IgD-negative memory B cell (primary cell): ENCODE results near the gene ABLIM3. TPM values are rescaled to one million over a fixed set of nuclear protein-coding genes. Genes with fewer than 3 reads are reported as not detected.

ENCODE experiments used
- H3K27ac Mint-ChIP-seq, 3 donors: one replicate each; pipeline ENCODE4 v1.8.0; 2020 to 2022; ENCODE audit warnings: mild to moderate bottlenecking in 3 of 3, mixed read lengths in 3 of 3, moderate library complexity in 1 of 3
- H3K27me3 Mint-ChIP-seq: one replicate; pipeline ENCODE4 v1.8.0; 2021; ENCODE audit warnings: mixed read lengths
- H3K36me3 Mint-ChIP-seq: one replicate; pipeline ENCODE4 v1.8.0; 2020; ENCODE audit warnings: mild to moderate bottlenecking, mixed read lengths
- H3K4me1 Mint-ChIP-seq, 3 donors: one replicate each; pipeline ENCODE4 v1.8.0; 2020 to 2022; ENCODE audit warnings: mixed read lengths in 3 of 3, mild to moderate bottlenecking in 1 of 3
- H3K4me3 Mint-ChIP-seq, 4 donors: one replicate each; pipeline ENCODE4 v1.8.0; 2020 to 2022; ENCODE audit warnings: mild to moderate bottlenecking in 4 of 4, mixed read lengths in 4 of 4, moderate library complexity in 3 of 4
- H3K9me3 Mint-ChIP-seq, 3 donors: one replicate each; pipeline ENCODE4 v1.8.0; 2020 to 2021; ENCODE audit warnings: mixed read lengths in 3 of 3, mild to moderate bottlenecking in 1 of 3
- polyA plus RNA-seq: library from polyadenylated mRNA; unstranded; fragments of 300-500 nt; fragmentation: Illumina TruSeq; gene quantifications from one replicate; pipeline ENCODE4 v1.2.3, GENCODE V29; 2021

The ABLIM3 gene
- polyA plus RNA-seq, 1 donor from 2014 or later: 0.14 TPM

DNA sequence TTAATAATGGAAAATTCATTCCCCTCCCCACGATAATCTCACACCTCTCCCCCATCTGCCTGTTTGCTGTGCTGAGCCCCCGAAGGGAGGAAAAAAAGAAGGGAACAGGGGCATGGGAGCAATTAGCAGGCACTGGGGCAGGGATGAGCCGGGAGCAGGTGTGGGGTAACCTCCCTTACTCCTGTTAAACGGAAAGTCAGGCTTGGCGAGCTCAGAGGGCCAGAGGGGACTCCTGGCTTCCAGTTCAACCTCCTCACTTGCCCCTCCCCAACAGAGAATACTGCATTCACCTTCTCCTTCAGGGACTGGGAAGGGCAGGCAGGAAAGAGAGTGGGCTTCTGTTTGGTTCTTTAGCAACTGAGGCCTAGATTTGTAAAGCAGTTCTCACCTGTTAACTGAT, 131.9 kb downstream of the ABLIM3 start:
- Mint-ChIP-seq H3K36me3 (peaks cover 4% of the 10 kb centered on the region), H3K4me1 (peaks cover 7 to 10% (median 10%) of the 10 kb centered on the region in 3 donors), H3K27me3 (peaks cover 26% of the 10 kb centered on the region), H3K4me3 (no peak overlapping the region), H3K9me3 (peaks cover 3 to 9% (median 5%) of the 10 kb centered on the region in 3 donors), H3K27ac (no peak overlapping the region)

DNA sequence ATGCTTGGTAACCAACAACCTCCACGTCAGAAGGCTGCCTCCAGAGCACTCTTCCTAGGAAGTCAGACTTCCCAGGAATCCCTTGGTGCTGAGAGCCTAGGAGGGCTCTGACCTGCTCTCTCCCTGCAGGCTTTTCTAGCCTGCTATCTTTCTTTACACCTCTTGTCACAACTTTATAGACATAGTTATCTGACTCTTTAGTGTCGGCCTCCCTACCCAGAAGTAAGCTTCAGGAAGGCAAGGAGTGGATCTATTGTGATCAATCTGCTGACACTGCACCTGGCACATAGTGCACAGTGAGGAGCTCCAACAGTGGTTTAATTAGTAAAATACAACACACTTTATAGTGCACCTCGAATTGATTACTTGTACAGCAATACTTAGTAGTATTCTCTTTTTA, 132.7 kb downstream of the ABLIM3 start:
- peak overlapping the region in 1 of 3 donors; percentile 46 for H3K27ac Mint-ChIP-seq
- peaks cover 29% of the 10 kb centered on the region for H3K27me3 Mint-ChIP-seq
- H3K36me3 Mint-ChIP-seq: peaks cover 4% of the 10 kb centered on the region
- peaks cover 7 to 10% (median 10%) of the 10 kb centered on the region in 3 donors for H3K4me1 Mint-ChIP-seq
- H3K4me3 Mint-ChIP-seq: peak overlapping the region in 2 of 4 donors; percentile 14 to 70
- H3K9me3 Mint-ChIP-seq: peaks cover 0 to 5% (median 3%) of the 10 kb centered on the region in 3 donors

DNA sequence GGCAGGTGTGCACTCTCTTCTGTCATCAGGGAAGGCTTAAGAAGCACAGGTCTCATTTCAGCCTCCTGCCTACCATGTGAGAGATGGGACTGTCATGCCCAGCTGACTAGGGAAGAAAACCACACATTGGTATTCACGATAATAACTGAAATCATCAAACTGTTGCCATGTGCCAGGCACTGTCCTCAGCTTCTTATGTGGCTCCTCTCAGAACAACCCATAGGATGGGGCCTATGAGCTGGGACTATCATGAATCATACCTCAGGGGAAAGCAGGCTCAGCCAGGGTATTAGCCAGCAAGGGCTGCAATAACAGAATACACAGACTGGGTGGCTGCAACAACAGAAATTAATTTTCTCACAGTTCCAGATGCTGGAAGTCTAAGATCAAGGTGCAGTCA, 133.6 kb downstream of the ABLIM3 start:
- no peak overlapping the region for H3K4me3 Mint-ChIP-seq
- no peak overlapping the region for H3K27ac Mint-ChIP-seq
- H3K36me3 Mint-ChIP-seq: peaks cover 4% of the 10 kb centered on the region
- H3K27me3 Mint-ChIP-seq: peaks cover 29% of the 10 kb centered on the region
- H3K9me3 Mint-ChIP-seq: peaks cover 0 to 5% (median 0%) of the 10 kb centered on the region in 3 donors
- H3K4me1 Mint-ChIP-seq: peaks cover 7 to 10% (median 10%) of the 10 kb centered on the region in 3 donors

DNA sequence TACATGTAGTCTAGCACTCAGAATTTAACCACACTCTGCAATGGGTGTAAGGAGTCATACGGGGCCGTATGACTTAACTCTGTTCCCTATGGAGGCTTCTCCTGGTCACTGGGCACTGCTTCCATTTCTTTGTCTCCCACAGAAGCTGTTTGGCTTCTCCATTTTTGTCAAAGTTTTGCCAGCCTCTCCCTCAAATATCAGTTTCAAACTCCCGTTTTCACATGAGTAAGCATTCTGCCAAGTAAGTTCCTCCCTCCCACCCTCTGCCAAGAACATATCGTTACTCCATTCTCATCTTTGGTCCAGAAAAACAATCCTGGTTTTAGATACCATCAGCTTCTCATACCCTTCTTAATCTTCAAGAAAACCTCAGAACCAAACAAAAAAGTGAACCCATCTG, 136.5 kb downstream of the ABLIM3 start:
- Mint-ChIP-seq H3K27ac (no peak overlapping the region), H3K36me3 (peaks cover 4% of the 10 kb centered on the region), H3K4me3 (peak overlapping the region in 1 of 4 donors; percentile 8), H3K9me3 (peaks cover 0 to 5% (median 0%) of the 10 kb centered on the region in 3 donors), H3K4me1 (peaks cover 0 to 4% (median 0%) of the 10 kb centered on the region in 3 donors), H3K27me3 (peaks cover 23% of the 10 kb centered on the region)

DNA sequence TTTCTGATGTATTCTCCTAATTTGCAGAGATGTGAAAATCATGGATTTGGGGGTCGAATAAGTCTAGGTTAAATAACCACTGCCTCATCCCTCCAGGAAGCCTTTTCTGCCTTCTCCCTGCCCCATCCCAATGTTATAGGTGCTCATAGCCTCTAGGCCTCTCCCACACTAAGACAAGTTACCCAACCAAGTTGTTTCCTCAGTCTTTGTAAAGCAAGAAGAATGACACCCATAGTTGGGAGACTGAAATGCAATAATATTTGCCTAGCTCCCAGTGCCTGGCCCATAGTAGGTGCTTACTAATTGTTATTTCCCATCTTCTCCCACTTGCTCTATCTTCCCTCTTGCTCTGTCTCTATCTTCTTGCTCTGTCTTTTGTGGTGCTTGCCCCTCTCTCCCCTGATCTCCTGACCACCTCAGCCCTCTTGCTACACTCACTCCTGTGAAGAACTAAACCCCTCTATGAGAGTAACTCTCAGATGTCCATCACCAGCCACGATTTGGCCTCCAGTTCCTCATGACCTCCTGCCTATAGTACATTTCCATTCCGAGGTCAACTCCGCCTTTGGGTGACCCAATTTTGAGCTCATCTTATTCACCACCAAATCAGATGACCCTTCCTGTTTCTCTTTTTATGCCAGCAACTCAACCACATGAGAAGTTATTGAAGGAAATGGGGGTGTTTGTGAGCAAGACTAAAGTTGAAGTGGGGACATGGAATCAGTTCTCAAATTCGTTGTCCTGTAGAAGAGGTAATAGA, 137.3 kb downstream of the ABLIM3 start:
- peaks cover 0 to 4% (median 0%) of the 10 kb centered on the region in 3 donors for H3K4me1 Mint-ChIP-seq
- H3K27me3 Mint-ChIP-seq: peaks cover 17% of the 10 kb centered on the region
- peaks cover 0 to 5% (median 0%) of the 10 kb centered on the region in 3 donors for H3K9me3 Mint-ChIP-seq
- peak overlapping the region in 1 of 4 donors; percentile 8 for H3K4me3 Mint-ChIP-seq
- H3K27ac Mint-ChIP-seq: no peak overlapping the region
- H3K36me3 Mint-ChIP-seq: peaks cover 4% of the 10 kb centered on the region

DNA sequence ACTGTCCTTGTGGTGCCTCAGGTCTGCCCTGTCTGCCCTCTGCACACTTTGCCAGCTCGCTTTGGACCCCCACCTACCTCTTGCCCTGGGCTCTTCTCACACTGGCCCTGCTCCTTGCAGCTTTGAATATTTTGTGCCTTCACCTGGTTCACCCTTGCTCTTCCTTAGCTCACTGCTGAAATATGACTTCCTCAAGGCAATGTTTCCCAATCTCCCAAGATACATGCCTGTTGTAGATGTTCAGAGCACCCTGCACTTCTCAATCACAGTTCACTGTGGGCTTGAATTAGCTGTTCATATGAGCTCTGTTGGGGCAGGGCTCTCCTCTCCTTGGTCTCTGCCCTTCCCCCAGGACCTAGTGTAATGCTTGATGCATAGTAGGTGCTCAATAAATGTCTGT, 138.4 kb downstream of the ABLIM3 start:
- Mint-ChIP-seq H3K27ac (no peak overlapping the region), H3K36me3 (peaks cover 2% of the 10 kb centered on the region), H3K4me3 (no peak overlapping the region), H3K27me3 (peaks cover 19% of the 10 kb centered on the region), H3K4me1 (no peaks in the 10 kb centered on the region), H3K9me3 (peaks cover 0 to 5% (median 0%) of the 10 kb centered on the region in 3 donors)

DNA sequence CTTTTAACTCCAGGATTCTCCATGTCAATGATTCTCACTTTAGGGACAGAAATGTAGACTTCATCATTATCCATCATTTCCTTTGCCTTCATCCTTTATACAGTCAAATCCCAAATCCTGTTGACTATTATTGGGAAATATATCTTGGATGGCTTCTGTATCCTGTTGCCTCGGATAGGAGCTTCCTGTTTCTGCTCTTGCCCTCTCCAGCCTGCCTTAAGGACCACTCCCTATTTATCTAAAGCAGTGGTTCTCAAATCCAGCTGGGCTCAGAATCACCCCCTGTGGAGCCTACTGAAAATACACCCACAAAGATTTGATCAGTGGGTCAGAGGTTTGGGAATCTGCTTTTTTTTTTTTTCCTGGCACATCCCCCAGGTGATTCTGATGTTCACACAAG, 138.8 kb downstream of the ABLIM3 start:
- Mint-ChIP-seq H3K9me3 (peaks cover 0 to 5% (median 0%) of the 10 kb centered on the region in 3 donors), H3K4me1 (no peaks in the 10 kb centered on the region), H3K27me3 (peaks cover 19% of the 10 kb centered on the region), H3K4me3 (no peak overlapping the region), H3K36me3 (no peaks in the 10 kb centered on the region), H3K27ac (no peak overlapping the region)

DNA sequence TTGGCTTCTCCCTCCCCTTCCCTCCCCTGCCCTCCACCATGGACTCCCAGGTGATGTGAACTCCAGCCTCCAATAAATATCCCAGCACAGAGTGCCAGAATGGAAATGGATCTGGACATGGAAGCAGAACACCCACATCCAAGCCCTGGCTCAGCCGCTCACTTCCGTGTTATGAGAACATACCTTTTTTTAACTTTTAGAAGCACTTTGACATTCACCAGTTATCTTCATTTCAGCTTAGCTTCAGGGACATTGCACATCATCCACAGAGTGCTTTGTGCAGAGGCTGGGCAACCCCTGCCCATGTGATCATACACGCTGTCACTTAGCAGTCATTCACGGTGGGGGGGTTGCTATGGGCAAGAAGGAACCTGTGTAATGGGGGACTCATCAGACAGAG, 139.5 kb downstream of the ABLIM3 start:
- Mint-ChIP-seq H3K4me1 (no peaks in the 10 kb centered on the region), H3K4me3 (no peak overlapping the region), H3K36me3 (no peaks in the 10 kb centered on the region), H3K9me3 (peaks cover 0 to 5% (median 0%) of the 10 kb centered on the region in 3 donors), H3K27me3 (peaks cover 19% of the 10 kb centered on the region), H3K27ac (no peak overlapping the region)

DNA sequence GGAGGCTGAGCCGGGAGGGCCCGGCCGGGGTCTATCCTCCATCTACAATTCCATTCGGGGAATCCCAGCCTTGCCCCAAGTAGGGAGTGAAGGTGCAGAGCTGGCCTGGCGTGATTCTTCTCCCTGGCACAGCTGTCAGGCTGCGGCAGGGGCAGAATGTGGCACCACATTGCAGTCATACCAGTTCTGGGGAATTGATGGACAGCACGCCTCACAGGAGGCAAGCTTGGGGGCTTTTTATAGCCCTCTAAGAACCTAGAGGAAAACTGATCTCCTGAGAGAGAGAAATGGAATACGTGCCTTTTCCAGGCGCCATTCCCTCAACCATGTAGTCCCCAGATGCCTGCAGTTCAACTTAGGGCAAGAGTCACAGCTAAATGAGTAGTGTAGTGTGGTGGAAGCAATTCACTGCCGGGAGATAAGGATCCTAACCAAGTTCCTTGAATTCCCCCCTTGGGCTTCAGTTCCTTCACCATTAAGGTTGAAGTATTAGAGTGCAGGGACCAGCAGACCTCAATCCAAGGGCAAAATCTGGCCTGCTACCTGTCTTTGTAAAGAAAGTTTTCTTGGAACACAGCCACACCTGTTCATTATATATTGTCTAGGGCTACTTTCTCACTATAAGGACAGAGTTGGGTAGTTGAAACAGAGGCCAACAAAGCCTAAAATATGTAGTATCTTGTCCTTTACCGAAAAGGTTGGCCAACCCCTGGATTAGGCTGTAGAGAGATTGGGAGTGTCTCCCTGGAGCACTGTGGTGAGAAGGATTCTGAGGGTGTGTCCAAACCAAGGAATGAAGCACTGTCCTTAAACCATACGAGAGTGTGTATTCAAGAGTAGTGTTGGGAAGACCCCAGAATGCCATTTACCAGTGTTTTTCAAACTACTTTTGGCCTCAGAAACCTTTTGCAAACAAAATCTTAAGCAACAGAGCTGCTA, 141.0 kb downstream of the ABLIM3 start:
- no peaks in the 10 kb centered on the region for H3K4me1 Mint-ChIP-seq
- peaks cover 0 to 5% (median 0%) of the 10 kb centered on the region in 3 donors for H3K9me3 Mint-ChIP-seq
- H3K4me3 Mint-ChIP-seq: no peak overlapping the region
- H3K27me3 Mint-ChIP-seq: peaks cover 19% of the 10 kb centered on the region
- H3K27ac Mint-ChIP-seq: no peak overlapping the region
- no peaks in the 10 kb centered on the region for H3K36me3 Mint-ChIP-seq

DNA sequence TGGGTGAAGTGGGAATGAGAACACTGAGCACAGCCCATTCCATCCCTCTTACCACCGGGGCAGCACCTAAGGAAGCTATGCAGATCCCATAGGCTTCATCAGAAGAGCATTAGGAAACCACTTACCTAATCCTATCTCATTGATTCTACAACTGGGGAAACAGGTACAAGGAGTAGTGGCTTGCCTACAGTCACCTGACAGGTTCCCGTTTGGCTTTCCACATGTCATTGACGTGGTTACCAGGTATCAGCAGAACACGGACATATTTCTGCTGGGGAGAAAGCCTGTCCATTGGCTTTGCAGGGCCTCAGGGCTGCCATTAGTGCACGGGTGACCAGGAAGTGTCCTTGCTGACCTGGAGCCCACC, 141.7 kb downstream of the ABLIM3 start:
- H3K4me3 Mint-ChIP-seq: no peak overlapping the region
- no peaks in the 10 kb centered on the region for H3K36me3 Mint-ChIP-seq
- H3K27me3 Mint-ChIP-seq: peaks cover 19% of the 10 kb centered on the region
- H3K27ac Mint-ChIP-seq: no peak overlapping the region
- H3K9me3 Mint-ChIP-seq: peaks cover 0 to 5% (median 0%) of the 10 kb centered on the region in 3 donors
- no peaks in the 10 kb centered on the region for H3K4me1 Mint-ChIP-seq

DNA sequence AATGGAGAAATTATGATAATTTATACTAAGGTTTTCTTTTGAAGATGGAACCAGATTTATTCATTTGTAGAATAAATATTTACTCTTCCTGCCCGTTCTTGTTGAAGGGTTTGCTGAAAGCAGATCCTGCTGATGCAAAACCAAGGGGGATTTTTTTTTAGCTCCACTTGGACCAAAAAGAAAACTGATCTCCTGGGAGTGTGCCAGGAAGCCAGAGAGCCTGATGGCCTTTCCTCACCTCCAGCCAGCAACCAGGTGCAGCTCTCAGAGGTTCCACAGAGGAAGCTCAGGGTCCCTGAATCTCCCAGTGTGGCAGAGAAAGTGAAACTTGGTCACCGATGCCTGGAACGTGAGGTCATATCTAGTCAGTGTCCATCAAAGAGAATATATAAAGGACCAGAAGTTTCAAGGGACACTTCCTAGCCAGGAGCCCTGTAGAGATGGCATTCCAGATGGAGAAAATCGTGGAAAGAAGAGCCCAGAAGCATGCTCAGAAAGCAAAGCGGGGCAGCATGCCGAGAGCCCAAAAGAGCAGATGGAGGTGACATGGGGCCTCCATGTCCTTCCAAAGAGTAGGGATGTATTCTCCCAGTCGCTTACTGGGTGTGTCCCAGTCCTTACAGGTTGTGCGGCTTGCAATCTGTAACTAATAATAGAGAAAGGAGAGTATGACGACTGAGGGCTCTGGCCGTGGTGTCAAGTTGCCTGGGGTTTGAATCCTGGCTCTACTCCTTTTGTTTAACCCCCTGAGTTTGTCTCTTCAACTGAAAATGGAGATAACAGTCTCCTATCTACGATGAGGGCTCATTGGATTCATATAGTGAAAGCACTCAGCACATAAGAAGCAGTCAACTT, 142.6 kb downstream of the ABLIM3 start:
- Mint-ChIP-seq H3K27me3 (peaks cover 17% of the 10 kb centered on the region), H3K36me3 (no peaks in the 10 kb centered on the region), H3K27ac (no peak overlapping the region), H3K4me1 (no peaks in the 10 kb centered on the region), H3K4me3 (no peak overlapping the region), H3K9me3 (peaks cover 0 to 3% (median 0%) of the 10 kb centered on the region in 3 donors)

DNA sequence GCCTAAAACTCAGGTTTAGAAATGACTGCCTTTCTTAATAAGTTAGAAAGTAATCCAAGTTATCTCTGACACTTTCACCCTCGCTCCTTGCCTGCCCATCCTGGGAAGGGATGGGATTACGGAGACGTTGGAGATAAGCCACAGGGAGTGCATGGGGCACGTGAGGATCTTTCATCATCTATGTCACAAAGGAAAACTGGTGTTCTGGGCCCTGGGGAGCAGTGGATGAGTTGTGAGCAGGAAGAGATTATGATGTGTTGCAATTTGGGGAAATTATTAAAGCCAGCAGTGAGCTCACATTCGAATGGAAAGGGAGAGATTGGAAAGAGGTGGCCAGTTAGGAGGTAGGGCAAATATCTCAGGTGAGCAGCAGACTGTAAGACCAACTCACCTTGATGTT, 143.2 kb downstream of the ABLIM3 start:
- peaks cover 17% of the 10 kb centered on the region for H3K27me3 Mint-ChIP-seq
- no peak overlapping the region for H3K4me3 Mint-ChIP-seq
- peaks cover 0 to 3% (median 0%) of the 10 kb centered on the region in 3 donors for H3K9me3 Mint-ChIP-seq
- H3K36me3 Mint-ChIP-seq: no peaks in the 10 kb centered on the region
- H3K27ac Mint-ChIP-seq: no peak overlapping the region
- H3K4me1 Mint-ChIP-seq: no peaks in the 10 kb centered on the region

DNA sequence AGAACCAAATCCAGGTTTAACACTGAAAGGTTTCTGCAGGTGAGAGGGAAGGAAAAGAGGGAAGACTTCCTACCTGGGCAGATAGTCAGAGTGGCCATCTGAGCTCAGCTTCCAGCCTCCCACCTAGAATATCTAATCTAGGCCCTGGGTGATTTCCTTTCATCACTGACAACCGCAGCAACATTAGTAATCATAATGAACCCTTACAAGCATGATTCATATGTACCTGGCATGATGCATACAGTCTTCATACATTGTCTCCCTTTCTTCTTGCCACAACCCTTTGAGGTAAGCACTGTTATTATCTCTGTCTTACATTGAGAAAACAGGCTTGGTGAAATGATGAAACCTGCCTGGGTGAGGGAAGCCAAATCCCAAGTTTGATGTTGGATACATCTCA, 143.9 kb downstream of the ABLIM3 start:
- Mint-ChIP-seq H3K4me3 (no peak overlapping the region), H3K27ac (no peak overlapping the region), H3K36me3 (no peaks in the 10 kb centered on the region), H3K9me3 (no peaks in the 10 kb centered on the region), H3K27me3 (peaks cover 17% of the 10 kb centered on the region), H3K4me1 (no peaks in the 10 kb centered on the region)

DNA sequence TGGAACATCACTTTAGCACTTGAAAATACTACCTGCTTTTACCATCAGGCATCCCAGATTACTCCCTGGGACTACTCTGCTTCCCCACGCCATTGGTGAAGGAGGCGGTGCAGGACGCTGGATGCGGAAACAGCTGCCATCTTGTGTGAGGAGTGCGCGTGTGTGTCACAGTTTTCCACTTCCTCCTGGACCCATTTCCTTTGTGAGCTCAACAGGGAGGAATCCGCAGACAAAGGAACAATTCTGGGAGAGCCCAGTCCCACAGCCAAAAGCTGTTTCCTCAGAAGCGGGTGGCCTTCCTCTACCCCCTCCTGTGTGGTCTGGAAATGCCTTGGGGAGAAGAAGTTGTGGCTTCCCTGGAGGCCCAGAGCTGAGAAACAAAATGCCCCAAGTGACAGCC, 147.1 kb downstream of the ABLIM3 start:
- H3K36me3 Mint-ChIP-seq: peaks cover 1% of the 10 kb centered on the region
- no peak overlapping the region for H3K4me3 Mint-ChIP-seq

More for the DNA sequence above, 147.1 kb downstream of the ABLIM3 start:
- Mint-ChIP-seq H3K27me3 (peaks cover 5% of the 10 kb centered on the region), H3K4me1 (no peaks in the 10 kb centered on the region), H3K27ac (no peak overlapping the region), H3K9me3 (no peaks in the 10 kb centered on the region)
